ENCODE results near the gene SLU7.

- TF ChIP-seq CTCF (conservative IDR thresholded peaks at IDR 0.05 in 1 of 2, IDR thresholded peaks at IDR 0.05 in 1 of 2; ENCODE audit: extremely low read depth in 1 of 2, insufficient read depth in 1 of 2, low read depth in 1 of 2, low read length in 2 of 2) = no peak
- TF ChIP-seq EZH2 (IDR thresholded peaks at IDR 0.05; ENCODE audit: borderline replicate concordance, low read length) = no peak
These were observed at the start of gene SLU7 for GRCh38 chr5:160418561-160419457.
